Measurements from ENCODE around the gene PSEN2. TPM values are rescaled to one million over a fixed set of nuclear protein-coding genes. Genes with fewer than 3 reads are reported as not detected.

Gene PSEN2
- total and polyA plus RNA-seq, 2 donors (not counting 1 experiment from before 2014, with no cell fraction given): 15.8 to 26.0 TPM

DNA sequence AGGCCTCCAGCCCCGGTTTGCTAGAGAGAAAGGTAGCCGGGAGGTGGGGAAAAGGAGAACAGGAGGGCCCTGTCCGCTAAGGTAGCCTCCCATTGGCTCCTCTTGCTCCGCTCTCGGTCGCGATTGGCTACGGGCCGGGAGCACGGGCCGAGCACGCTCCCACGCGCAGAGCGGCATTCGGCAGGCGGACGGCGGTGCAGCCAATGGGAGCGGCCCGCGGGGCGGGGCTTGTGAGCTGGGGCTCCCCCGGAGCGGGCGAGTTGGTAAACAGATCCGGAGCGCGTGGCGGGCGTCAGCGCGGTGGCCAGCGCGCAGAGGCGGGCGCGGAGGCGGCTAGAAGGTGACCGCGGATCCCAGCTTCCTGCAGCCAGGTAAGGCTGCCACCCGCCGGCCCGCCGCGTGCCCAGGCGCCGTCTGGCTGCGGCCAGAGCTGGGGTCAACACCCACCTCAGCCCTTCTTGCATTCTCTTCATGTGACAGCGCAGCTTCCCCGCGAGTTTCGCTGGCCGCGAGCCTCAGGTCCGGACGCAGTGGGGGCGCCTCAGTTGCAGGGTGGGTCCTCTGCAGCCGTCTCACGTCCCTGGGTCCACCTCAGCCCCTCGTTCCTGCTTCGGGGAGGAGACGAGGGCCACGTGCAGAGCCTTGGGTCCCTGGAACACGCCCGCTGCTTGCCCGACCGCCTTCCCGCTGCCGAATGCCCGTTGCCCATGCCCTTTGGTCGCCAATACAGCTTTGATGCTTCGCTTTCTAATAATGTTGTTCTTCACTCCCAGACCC is 69.8 kb downstream of the PSEN2 start, which contains the start of gene COQ8A:
COQ8A (plus strand) TSS at position 266 of the 777 bp plus-strand sequence. CDS start 21,092 bp downstream, outside the sequence.
- no peaks in the 10 kb centered on the region for H3K27me3 Mint-ChIP-seq
- intact Hi-C loops (cut with micrococcal nuclease): loop anchor here (1.0 to 2.0 kb wide), 4 partner anchors 57 to 313 kb away; partner anchors contain the start of gene PSEN2

More for the DNA sequence above, 69.8 kb downstream of the PSEN2 start, which contains the start of gene COQ8A:
- POLR2A ChIA-PET: interaction anchor here (1.2 to 1.9 kb wide), 4 partner anchors 10 to 534 kb away, joined by 3 to 5 read pairs (median 3); no protein-coding TSS in a partner anchor
- no peaks in the 10 kb centered on the region for H3K27me3 ChIP-seq (replicated peaks in 1 of 4; ENCODE audit: control extremely low read depth in 1 of 4, control insufficient read depth in 3 of 4, insufficient read depth in 4 of 4, low read length in 3 of 4)
- Mint-ChIP-seq H3K9me3 (ENCODE audit: insufficient read depth) (peaks cover 3% of the 10 kb centered on the region), H3K4me1 (peaks cover 60% of the 10 kb centered on the region), H3K27ac (peak within 1 kb of the TSS; percentile 99), H3K4me3 (peak within 1 kb of the TSS; percentile 95)
- H3K4me1 ChIP-seq (ENCODE audit: control insufficient read depth in 2 of 2, insufficient read depth in 2 of 2, low read length in 2 of 2): peaks cover 27 to 35% of the 10 kb centered on the region in 2 donors
- peak within 1 kb of the TSS; percentile 78 to 93 (median 90) for H3K4me3 ChIP-seq (ENCODE audit: control extremely low read depth in 1 of 5, extremely low read depth in 1 of 5, insufficient read depth in 1 of 5, low read depth in 2 of 5, low read length in 4 of 5)
- H3K27ac ChIP-seq (ENCODE audit: low read length in 2 of 2): peak within 1 kb of the TSS; percentile 86 to 94
- H4K20me1 ChIP-seq (ENCODE audit: control insufficient read depth, insufficient read depth, low read length, poor library complexity, severe bottlenecking): peaks cover 45% of the 10 kb centered on the region
- WGBS (ENCODE audit: insufficient coverage): under 1% methylated on average over 73 of the region's 73 CpGs
- peak within 1 kb of the TSS; percentile 89 for H3K9ac ChIP-seq (ENCODE audit: low read length)
- H3K9me3 ChIP-seq (ENCODE audit: control extremely low read depth in 1 of 3, control insufficient read depth in 2 of 3, insufficient read depth in 1 of 3, low read length in 2 of 3): peaks cover 0 to 7% (median 4%) of the 10 kb centered on the region in 3 donors
- H3K36me3 ChIP-seq (replicated peaks in 1 of 2; ENCODE audit: control extremely low read depth in 1 of 2, control insufficient read depth in 1 of 2, extremely low read depth in 1 of 2, insufficient read depth in 2 of 2, low read length in 1 of 2): no peaks in the 10 kb centered on the region
- peak; percentile 99 for DNase-seq
- peak within 1 kb of the TSS; percentile 99 for H2AFZ ChIP-seq (ENCODE audit: insufficient read depth, low read depth, low read length, poor library complexity, severe bottlenecking)
- CTCF ChIA-PET: interaction anchor here (0.9 to 1.6 kb wide), 5 partner anchors 11 to 532 kb away, joined by 3 to 5 read pairs (median 3); partner anchors contain the start of genes PARP1 and PSEN2
- H3K79me2 ChIP-seq (ENCODE audit: control insufficient read depth, insufficient read depth, low read length): peaks cover 51% of the 10 kb centered on the region
- TF ChIP-seq EZH2 (IDR thresholded peaks at IDR 0.05; ENCODE audit: borderline replicate concordance, insufficient read depth, low read depth, low read length, poor library complexity, severe bottlenecking): no peak
- TF ChIP-seq, protein P1, sequence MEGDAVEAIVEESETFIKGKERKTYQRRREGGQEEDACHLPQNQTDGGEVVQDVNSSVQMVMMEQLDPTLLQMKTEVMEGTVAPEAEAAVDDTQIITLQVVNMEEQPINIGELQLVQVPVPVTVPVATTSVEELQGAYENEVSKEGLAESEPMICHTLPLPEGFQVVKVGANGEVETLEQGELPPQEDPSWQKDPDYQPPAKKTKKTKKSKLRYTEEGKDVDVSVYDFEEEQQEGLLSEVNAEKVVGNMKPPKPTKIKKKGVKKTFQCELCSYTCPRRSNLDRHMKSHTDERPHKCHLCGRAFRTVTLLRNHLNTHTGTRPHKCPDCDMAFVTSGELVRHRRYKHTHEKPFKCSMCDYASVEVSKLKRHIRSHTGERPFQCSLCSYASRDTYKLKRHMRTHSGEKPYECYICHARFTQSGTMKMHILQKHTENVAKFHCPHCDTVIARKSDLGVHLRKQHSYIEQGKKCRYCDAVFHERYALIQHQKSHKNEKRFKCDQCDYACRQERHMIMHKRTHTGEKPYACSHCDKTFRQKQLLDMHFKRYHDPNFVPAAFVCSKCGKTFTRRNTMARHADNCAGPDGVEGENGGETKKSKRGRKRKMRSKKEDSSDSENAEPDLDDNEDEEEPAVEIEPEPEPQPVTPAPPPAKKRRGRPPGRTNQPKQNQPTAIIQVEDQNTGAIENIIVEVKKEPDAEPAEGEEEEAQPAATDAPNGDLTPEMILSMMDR (IDR thresholded peaks at IDR 0.05): no peak
- ATAC-seq (ENCODE audit: low read depth): peak; percentile 92
- H3K4me2 ChIP-seq (replicated peaks; ENCODE audit: low read depth, low read length, poor library complexity, severe bottlenecking): peak within 1 kb of the TSS; percentile 80

Data from B cell (primary cell).